HG03108 (cell line): Measurements from ENCODE around the gene WWTR1.
A peak's percentile ranks its signal among the peaks of the same experiment; 100 is the strongest.

Source experiments
- ATAC-seq: cut with Tn5 transposase; IDR thresholded peaks from one replicate; pipeline ENCODE4 v1.9.1; 2021; ENCODE audit warnings: moderate library complexity; ENCODE audit not compliant: unreplicated experiment

Gene WWTR1

GRCh38 chr3:149474250-149474817 is 183.5 kb downstream of the WWTR1 start, which contains the start of gene TM4SF4:
TSS of gene TM4SF4 (plus strand) at chr3:149474697. CDS start at chr3:149474878, 181 bp downstream.
- ATAC-seq = no peak

DNA sequence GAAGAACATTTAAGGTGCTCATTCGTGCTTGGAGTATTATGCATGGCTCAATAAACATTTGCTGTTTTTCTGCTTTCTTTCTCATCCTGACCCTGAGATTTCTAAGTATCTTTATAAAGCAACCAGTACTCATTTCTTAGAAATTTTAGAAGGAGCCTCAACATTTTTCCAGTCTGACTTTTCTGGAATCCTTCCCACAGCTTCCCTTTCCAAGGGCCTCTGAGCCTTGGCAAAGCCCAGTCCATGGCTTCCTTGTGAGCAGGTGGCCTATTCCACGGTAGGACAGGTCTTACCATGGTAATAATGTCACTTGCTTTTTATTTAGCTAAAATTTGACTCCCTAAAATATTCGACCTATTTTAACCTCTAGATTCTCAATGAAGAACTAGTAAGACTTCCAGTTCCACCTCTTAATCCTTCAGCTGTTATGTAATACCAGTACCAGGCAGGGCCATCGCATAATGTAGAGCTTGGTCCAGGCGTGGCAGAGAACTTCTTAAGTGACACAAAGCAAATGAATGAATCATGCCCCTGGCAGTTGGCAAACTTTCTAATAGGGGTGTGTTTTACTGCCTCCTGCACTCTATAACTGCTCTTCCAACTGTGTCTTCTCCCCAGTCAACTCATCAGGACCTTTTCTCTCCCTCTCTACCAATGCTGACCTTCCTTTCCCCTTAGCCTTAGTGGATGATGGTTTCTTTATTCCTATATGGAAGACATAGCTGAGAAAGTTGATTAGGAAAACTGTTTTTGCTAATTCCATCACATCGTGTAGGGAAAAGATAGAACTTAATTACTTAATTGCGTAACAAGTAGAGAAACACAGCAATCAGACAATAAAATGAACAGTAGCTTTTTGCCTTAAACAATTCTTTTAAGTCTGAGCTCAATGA is 184.2 kb downstream of the WWTR1 start:
- no peak for ATAC-seq

GRCh38 chr3:149472030-149472797 is 185.6 kb downstream of the WWTR1 start:
- ATAC-seq = no peak

GRCh38 chr3:149470381-149470780 is 187.4 kb downstream of the WWTR1 start:
- no peak for ATAC-seq

GRCh38 chr3:149468504-149469212 is 189.2 kb downstream of the WWTR1 start:
- peak; percentile 97 for ATAC-seq
